ENCODE data around the gene AIMP1.

Gene AIMP1

DNA sequence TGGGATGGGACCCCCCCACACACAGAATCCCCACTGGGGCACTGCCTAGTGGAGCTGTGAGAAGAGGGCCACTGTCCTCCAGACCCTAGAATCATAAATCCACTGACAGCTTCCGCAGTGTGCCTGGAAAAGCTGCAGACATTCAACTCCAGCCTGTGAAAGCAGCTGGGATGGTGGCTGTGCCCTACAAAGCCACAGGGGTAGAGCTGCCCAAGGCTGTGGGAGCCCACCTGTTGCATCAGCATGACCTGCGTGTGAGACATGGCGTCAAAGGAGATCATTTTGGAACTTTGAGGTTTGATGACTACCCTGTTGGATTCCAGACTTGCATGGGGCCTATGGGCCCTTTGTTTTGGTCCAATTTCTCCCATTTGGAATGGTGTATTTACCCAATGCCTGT lies 22.3 kb downstream of the AIMP1 start:
- no peak for TF ChIP-seq CTCF (IDR thresholded peaks at IDR 0.05; ENCODE audit: insufficient read depth, missing control alignments)
- no peak for FAIRE-seq
- DNase-seq (ENCODE audit: insufficient read length, low spot score): no peak

- DNase-seq (ENCODE audit: insufficient read length, low spot score) (no peak), FAIRE-seq (no peak)
- no peak for TF ChIP-seq CTCF (IDR thresholded peaks at IDR 0.05; ENCODE audit: insufficient read depth, missing control alignments)
Observed at GRCh38 chr4:106339431-106339830, 23.1 kb downstream of the AIMP1 start.

- no peak for TF ChIP-seq CTCF (IDR thresholded peaks at IDR 0.05; ENCODE audit: insufficient read depth, missing control alignments)
- DNase-seq (ENCODE audit: insufficient read length, low spot score) (no peak), FAIRE-seq (no peak)
Observed at GRCh38 chr4:106340774-106341173, 24.4 kb downstream of the AIMP1 start.

- DNase-seq (ENCODE audit: insufficient read length, low spot score) (no peak), FAIRE-seq (peak; percentile 35)
- no peak for TF ChIP-seq CTCF (IDR thresholded peaks at IDR 0.05; ENCODE audit: insufficient read depth, missing control alignments)
Observed at GRCh38 chr4:106343865-106344646, 27.7 kb downstream of the AIMP1 start.

DNA sequence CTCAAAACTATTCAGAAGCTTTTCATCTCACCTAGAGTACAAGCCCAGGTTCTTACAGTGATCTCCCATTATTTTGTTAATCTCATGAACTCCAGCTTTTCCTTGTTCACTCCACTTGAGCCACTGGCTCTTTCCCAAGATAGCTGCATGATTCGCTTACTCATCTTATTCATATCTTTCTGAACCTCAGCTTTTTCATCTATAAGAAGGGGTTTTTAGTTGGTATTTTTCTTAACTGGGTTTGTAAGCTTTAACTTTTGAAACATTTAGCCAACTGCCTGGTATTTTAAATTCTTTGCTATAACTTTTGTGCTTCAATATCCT lies 28.3 kb downstream of the AIMP1 start:
- DNase-seq (ENCODE audit: insufficient read length, low spot score): no peak
- TF ChIP-seq CTCF (IDR thresholded peaks at IDR 0.05; ENCODE audit: insufficient read depth, missing control alignments): no peak
- FAIRE-seq: no peak

- DNase-seq (ENCODE audit: insufficient read length, low spot score): no peak
- no peak for TF ChIP-seq CTCF (IDR thresholded peaks at IDR 0.05; ENCODE audit: insufficient read depth, missing control alignments)
- no peak for FAIRE-seq
Observed at GRCh38 chr4:106347167-106347566, 30.8 kb downstream of the AIMP1 start.

DNA sequence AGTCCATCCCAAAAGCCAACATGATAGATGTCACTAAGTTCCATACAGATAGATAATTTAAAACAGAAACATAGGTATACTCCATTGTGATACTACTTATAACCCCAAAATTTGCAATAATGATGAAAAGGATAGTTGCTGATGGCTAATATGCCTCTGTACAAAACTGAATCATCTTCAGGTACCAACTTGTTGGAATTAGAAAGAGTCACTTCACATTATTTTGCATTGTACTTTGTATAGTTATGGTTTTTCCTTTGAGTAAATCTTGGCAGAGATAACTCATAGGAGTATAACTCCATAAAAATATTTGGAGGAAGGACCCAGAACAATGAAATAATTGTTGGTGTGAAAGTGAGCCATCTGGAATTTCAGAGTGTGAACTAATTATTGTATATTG lies 34.7 kb downstream of the AIMP1 start:
- FAIRE-seq (no peak), DNase-seq (ENCODE audit: insufficient read length, low spot score) (no peak)
- TF ChIP-seq CTCF (IDR thresholded peaks at IDR 0.05; ENCODE audit: insufficient read depth, missing control alignments): no peak
